AG10803 (cell line): ENCODE results near the gene IL12RB2.
"Not testable (repeated sequence)": the region's sequence is repeated elsewhere in the genome, so short reads cannot be mapped to it uniquely, and the experiment has no call there.

Experiments
- DNase-seq: peaks from one replicate; pipeline ENCODE4 v3.0.0; 2010; ENCODE audit warnings: low read depth
- H3K4me3 ChIP-seq: 2 replicates; pipeline ENCODE4 v1.5.1; 2011; ENCODE audit warnings: mild to moderate bottlenecking, low read length, control low read depth
- CTCF ChIP-seq: conservative IDR thresholded peaks from 2 replicates; pipeline ENCODE4 v1.5.1; 2011; ENCODE audit warnings: mild to moderate bottlenecking, low read length, control low read depth, inconsistent platforms

IL12RB2 gene

GRCh38 chr1:67441183-67441582 is 133.5 kb downstream of the IL12RB2 start:
- no peak overlapping the region for H3K4me3 ChIP-seq
- no peak for TF ChIP-seq CTCF
- DNase-seq: peak; percentile 38

- no peak for DNase-seq
Observed at GRCh38 chr1:67441739-67442281, 134.1 kb downstream of the IL12RB2 start.

GRCh38 chr1:67446014-67446413 is 138.3 kb downstream of the IL12RB2 start:
- DNase-seq: not testable (repeated sequence)

More at GRCh38 chr1:67441739-67442281, 134.1 kb downstream of the IL12RB2 start:
- no peak for TF ChIP-seq CTCF
- no peak overlapping the region for H3K4me3 ChIP-seq

More at GRCh38 chr1:67446014-67446413, 138.3 kb downstream of the IL12RB2 start:
- not testable (repeated sequence) for H3K4me3 ChIP-seq
